WTC11 (cell line): ENCODE data around the gene KCNIP4. TPM values are rescaled to one million over a fixed set of nuclear protein-coding genes. Genes with fewer than 3 reads are reported as not detected.

Source experiments
- ATAC-seq: fragments of 200-7000 bp; cut with Tn5 transposase; 2 replicates; pipeline ENCODE4 v1.10.0; 2021; ENCODE audit warnings: mild to moderate bottlenecking, moderate library complexity
- CTCF ChIA-PET: fragments of 300-600 bp; sonication (Branson Sonifier 250); formaldehyde crosslinking; loops from one replicate; lab custom pipeline; 2021; ENCODE audit warnings: antibody characterized with exemption; lab: Charles Lee
- POLR2A ChIA-PET: fragments of 350-600 bp; sonication (Branson Sonifier 250); formaldehyde crosslinking; loops from one replicate; lab custom pipeline; 2021; ENCODE audit warnings: antibody characterized with exemption; lab: Charles Lee
- DNase-seq: peaks from one replicate; pipeline ENCODE4 v3.0.0; 2021; ENCODE audit warnings: low spot score
- H3K27ac Mint-ChIP-seq: 2 replicates; pipeline ENCODE4 v1.8.0; 2021; ENCODE audit warnings: mixed read lengths
- H3K27me3 Mint-ChIP-seq: 2 replicates; pipeline ENCODE4 v1.8.0; 2021; ENCODE audit warnings: low read depth, mild to moderate bottlenecking, moderate library complexity, mixed read lengths
- H3K36me3 Mint-ChIP-seq: 2 replicates; pipeline ENCODE4 v1.8.0; 2021; ENCODE audit warnings: mixed read lengths
- H3K4me1 Mint-ChIP-seq: 2 replicates; pipeline ENCODE4 v1.8.0; 2022; ENCODE audit warnings: mixed read lengths
- H3K4me3 Mint-ChIP-seq: 2 replicates; pipeline ENCODE4 v1.8.0; 2021; ENCODE audit warnings: mild to moderate bottlenecking, moderate library complexity, mixed read lengths
- H3K9me3 Mint-ChIP-seq: 2 replicates; pipeline ENCODE4 v1.8.0; 2021; ENCODE audit warnings: mixed read lengths
- AR ChIP-seq: fragments of 250-450 bp; sonication (Bioruptor Pico); IDR thresholded peaks from 2 replicates; pipeline ENCODE4 v1.9.0; 2021; ENCODE audit warnings: mild to moderate bottlenecking
- CREM ChIP-seq: sonication (generic); formaldehyde crosslinking; IDR thresholded peaks from 2 replicates; pipeline ENCODE4 v1.8.1; 2022; ENCODE audit warnings: mild to moderate bottlenecking, missing genetic modification reagents, moderate library complexity
- ETV6 ChIP-seq: sonication (generic); formaldehyde crosslinking; IDR thresholded peaks from 2 replicates; pipeline ENCODE4 v1.8.1; 2022; ENCODE audit warnings: mild to moderate bottlenecking, missing genetic modification reagents
- GRHL2 ChIP-seq: fragments of 250-450 bp; sonication (Bioruptor Pico); IDR thresholded peaks from 2 replicates; pipeline ENCODE4 v1.8.0; 2022; ENCODE audit warnings: mild to moderate bottlenecking, moderate library complexity; ENCODE audit not compliant: insufficient replicate concordance, severe bottlenecking
- MYBL2 ChIP-seq: sonication (generic); formaldehyde crosslinking; IDR thresholded peaks from 2 replicates; pipeline ENCODE4 v1.8.1; 2023; ENCODE audit warnings: mild to moderate bottlenecking, moderate library complexity, missing genetic modification reagents
- PRDM15 ChIP-seq: sonication (generic); formaldehyde crosslinking; IDR thresholded peaks from 2 replicates; pipeline ENCODE4 v1.8.0; 2022; ENCODE audit warnings: missing genetic modification reagents
- PREB ChIP-seq: sonication (generic); formaldehyde crosslinking; IDR thresholded peaks from 2 replicates; pipeline ENCODE4 v1.8.1; 2022; ENCODE audit warnings: mild to moderate bottlenecking, missing genetic modification reagents, moderate library complexity, borderline replicate concordance
- PRRX2 ChIP-seq: fragments of 250-450 bp; sonication (Bioruptor Pico); IDR thresholded peaks from 2 replicates; pipeline ENCODE4 v1.8.0; 2021; ENCODE audit warnings: mild to moderate bottlenecking
- RORB ChIP-seq: fragments of 250-450 bp; sonication (Bioruptor Pico); IDR thresholded peaks from 2 replicates; pipeline ENCODE4 v1.9.0; 2021; ENCODE audit warnings: mild to moderate bottlenecking
- SMAD3 ChIP-seq: sonication (generic); formaldehyde crosslinking; IDR thresholded peaks from 2 replicates; pipeline ENCODE4 v1.8.0; 2022; ENCODE audit warnings: missing genetic modification reagents, mild to moderate bottlenecking, borderline replicate concordance
- ZNF263 ChIP-seq: sonication (generic); formaldehyde crosslinking; IDR thresholded peaks from 2 replicates; pipeline ENCODE4 v1.8.1; 2022; ENCODE audit warnings: low read depth, mild to moderate bottlenecking, moderate library complexity, missing genetic modification reagents
- ZNF317 ChIP-seq: sonication (generic); formaldehyde crosslinking; IDR thresholded peaks from 2 replicates; pipeline ENCODE4 v1.8.1; 2023; ENCODE audit warnings: low read depth, mild to moderate bottlenecking, moderate library complexity, missing genetic modification reagents, borderline replicate concordance
- total RNA-seq: library from RNA; stranded (reverse); gene quantifications from 3 replicates; pipeline ENCODE4 v1.2.3, GENCODE V29; 2021
- TF ChIP-seq, protein P1 (sequence below): sonication (generic); formaldehyde crosslinking; IDR thresholded peaks from 2 replicates; pipeline ENCODE4 v1.8.0; 2022; ENCODE audit warnings: mild to moderate bottlenecking, missing genetic modification reagents
- TF ChIP-seq, protein P2 (sequence below): fragments of 250-450 bp; sonication (Bioruptor Pico); IDR thresholded peaks from 2 replicates; pipeline ENCODE4 v1.9.0; 2021; ENCODE audit warnings: mild to moderate bottlenecking, borderline replicate concordance
- TF ChIP-seq, protein P3 (sequence below): sonication (generic); formaldehyde crosslinking; IDR thresholded peaks from 2 replicates; pipeline ENCODE4 v1.8.1; 2022; ENCODE audit warnings: low read depth, missing genetic modification reagents, borderline replicate concordance

The KCNIP4 gene
- total RNA-seq, 1 experiment from 2014 or later: not detected

- Mint-ChIP-seq H3K4me1 (no peaks in the 10 kb centered on the region), H3K36me3 (peaks cover 9% of the 10 kb centered on the region), H3K4me3 (no peak overlapping the region), H3K9me3 (peaks cover 25% of the 10 kb centered on the region), H3K27ac (no peak overlapping the region), H3K27me3 (no peaks in the 10 kb centered on the region)
- ChIA-PET POLR2A (no interaction called here), CTCF (no interaction called here)
- ATAC-seq (peak; percentile 75), DNase-seq (no peak)
- TF ChIP-seq, protein P1, sequence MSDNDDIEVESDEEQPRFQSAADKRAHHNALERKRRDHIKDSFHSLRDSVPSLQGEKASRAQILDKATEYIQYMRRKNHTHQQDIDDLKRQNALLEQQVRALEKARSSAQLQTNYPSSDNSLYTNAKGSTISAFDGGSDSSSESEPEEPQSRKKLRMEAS (CRISPR knock-in tag): no peak
- TF ChIP-seq PRRX2 (CRISPR knock-in tag) (no peak), AR (CRISPR knock-in tag) (no peak), ZNF317 (CRISPR knock-in tag) (no peak), GRHL2 (CRISPR knock-in tag) (no peak), MYBL2 (no peak), PREB (CRISPR knock-in tag) (no peak), ZNF263 (CRISPR knock-in tag) (no peak), CREM (CRISPR knock-in tag) (no peak), RORB (CRISPR knock-in tag) (no peak), ETV6 (no peak), SMAD3 (CRISPR knock-in tag) (no peak), PRDM15 (CRISPR knock-in tag) (no peak)
- TF ChIP-seq, protein P2, sequence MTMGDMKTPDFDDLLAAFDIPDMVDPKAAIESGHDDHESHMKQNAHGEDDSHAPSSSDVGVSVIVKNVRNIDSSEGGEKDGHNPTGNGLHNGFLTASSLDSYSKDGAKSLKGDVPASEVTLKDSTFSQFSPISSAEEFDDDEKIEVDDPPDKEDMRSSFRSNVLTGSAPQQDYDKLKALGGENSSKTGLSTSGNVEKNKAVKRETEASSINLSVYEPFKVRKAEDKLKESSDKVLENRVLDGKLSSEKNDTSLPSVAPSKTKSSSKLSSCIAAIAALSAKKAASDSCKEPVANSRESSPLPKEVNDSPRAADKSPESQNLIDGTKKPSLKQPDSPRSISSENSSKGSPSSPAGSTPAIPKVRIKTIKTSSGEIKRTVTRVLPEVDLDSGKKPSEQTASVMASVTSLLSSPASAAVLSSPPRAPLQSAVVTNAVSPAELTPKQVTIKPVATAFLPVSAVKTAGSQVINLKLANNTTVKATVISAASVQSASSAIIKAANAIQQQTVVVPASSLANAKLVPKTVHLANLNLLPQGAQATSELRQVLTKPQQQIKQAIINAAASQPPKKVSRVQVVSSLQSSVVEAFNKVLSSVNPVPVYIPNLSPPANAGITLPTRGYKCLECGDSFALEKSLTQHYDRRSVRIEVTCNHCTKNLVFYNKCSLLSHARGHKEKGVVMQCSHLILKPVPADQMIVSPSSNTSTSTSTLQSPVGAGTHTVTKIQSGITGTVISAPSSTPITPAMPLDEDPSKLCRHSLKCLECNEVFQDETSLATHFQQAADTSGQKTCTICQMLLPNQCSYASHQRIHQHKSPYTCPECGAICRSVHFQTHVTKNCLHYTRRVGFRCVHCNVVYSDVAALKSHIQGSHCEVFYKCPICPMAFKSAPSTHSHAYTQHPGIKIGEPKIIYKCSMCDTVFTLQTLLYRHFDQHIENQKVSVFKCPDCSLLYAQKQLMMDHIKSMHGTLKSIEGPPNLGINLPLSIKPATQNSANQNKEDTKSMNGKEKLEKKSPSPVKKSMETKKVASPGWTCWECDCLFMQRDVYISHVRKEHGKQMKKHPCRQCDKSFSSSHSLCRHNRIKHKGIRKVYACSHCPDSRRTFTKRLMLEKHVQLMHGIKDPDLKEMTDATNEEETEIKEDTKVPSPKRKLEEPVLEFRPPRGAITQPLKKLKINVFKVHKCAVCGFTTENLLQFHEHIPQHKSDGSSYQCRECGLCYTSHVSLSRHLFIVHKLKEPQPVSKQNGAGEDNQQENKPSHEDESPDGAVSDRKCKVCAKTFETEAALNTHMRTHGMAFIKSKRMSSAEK (CRISPR knock-in tag): no peak
- TF ChIP-seq, protein P3, sequence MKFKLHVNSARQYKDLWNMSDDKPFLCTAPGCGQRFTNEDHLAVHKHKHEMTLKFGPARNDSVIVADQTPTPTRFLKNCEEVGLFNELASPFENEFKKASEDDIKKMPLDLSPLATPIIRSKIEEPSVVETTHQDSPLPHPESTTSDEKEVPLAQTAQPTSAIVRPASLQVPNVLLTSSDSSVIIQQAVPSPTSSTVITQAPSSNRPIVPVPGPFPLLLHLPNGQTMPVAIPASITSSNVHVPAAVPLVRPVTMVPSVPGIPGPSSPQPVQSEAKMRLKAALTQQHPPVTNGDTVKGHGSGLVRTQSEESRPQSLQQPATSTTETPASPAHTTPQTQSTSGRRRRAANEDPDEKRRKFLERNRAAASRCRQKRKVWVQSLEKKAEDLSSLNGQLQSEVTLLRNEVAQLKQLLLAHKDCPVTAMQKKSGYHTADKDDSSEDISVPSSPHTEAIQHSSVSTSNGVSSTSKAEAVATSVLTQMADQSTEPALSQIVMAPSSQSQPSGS (CRISPR knock-in tag): no peak
These were observed 601.4 kb downstream of the KCNIP4 start for GRCh38 chr4:21347142-21347541.
